Chondrocyte (in vitro differentiated cells): Measurements from ENCODE around the gene NRXN3. TPM values are rescaled to one million over a fixed set of nuclear protein-coding genes. Genes with fewer than 3 reads are reported as not detected.

Source experiments
- DNase-seq: peaks from one replicate; pipeline ENCODE4 v3.0.0; 2021; ENCODE audit warnings: mixed read lengths, low spot score
- H3K27ac Mint-ChIP-seq: one replicate; pipeline ENCODE4 v1.8.0; 2021; ENCODE audit warnings: mild to moderate bottlenecking, moderate library complexity, mixed read lengths; ENCODE audit not compliant: unreplicated experiment
- H3K27me3 Mint-ChIP-seq: 2 replicates; pipeline ENCODE4 v1.8.0; 2021; ENCODE audit warnings: low read depth, mixed read lengths
- H3K36me3 Mint-ChIP-seq: 2 replicates; pipeline ENCODE4 v1.8.0; 2021; ENCODE audit warnings: low read depth, mixed read lengths
- H3K4me1 Mint-ChIP-seq: 2 replicates; pipeline ENCODE4 v1.8.0; 2021; ENCODE audit warnings: low read depth, mild to moderate bottlenecking, mixed read lengths
- H3K4me3 Mint-ChIP-seq: one replicate; pipeline ENCODE4 v1.8.0; 2021; ENCODE audit warnings: mild to moderate bottlenecking, moderate library complexity, mixed read lengths; ENCODE audit not compliant: unreplicated experiment
- H3K9me3 Mint-ChIP-seq: 2 replicates; pipeline ENCODE4 v1.8.0; 2021; ENCODE audit warnings: low read depth, mixed read lengths
- CTCF ChIP-seq: fragments of 200-600 bp; sonication (generic); IDR thresholded peaks from 2 replicates; pipeline ENCODE4 v1.5.0; 2021; ENCODE audit warnings: antibody characterized with exemption, mild to moderate bottlenecking, moderate library complexity
- total RNA-seq: library from RNA; stranded (reverse); gene quantifications from 3 replicates; pipeline ENCODE4 v1.2.1, GENCODE V29; 2021

Gene NRXN3
- total RNA-seq, 1 donor from 2014 or later, result 7.9 TPM

DNA sequence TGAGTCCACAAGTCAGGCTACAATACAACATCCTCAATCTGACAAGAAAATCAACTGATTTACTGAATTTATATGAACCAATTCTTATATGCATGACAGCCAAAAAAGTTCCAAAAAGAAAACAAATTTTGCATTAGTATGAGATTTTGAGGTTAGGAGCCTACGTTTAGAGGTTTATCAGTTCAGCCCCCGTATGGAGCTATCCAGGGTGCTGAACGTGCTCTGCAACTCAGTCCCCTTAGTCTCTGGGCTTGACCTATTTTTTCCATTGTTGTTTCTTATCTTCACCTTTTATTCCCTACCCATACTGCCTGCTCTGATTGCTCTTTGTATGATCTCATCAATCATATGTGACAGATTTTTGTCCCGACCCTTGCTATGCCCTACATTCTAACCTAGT, 693.0 kb downstream of the NRXN3 start:
- Mint-ChIP-seq H3K36me3 (no peaks in the 10 kb centered on the region), H3K4me3 (no peak overlapping the region), H3K27ac (no peak overlapping the region), H3K4me1 (no peaks in the 10 kb centered on the region), H3K9me3 (no peaks in the 10 kb centered on the region), H3K27me3 (peaks cover 5% of the 10 kb centered on the region)
- DNase-seq, result no peak
- no peak for TF ChIP-seq CTCF

DNA sequence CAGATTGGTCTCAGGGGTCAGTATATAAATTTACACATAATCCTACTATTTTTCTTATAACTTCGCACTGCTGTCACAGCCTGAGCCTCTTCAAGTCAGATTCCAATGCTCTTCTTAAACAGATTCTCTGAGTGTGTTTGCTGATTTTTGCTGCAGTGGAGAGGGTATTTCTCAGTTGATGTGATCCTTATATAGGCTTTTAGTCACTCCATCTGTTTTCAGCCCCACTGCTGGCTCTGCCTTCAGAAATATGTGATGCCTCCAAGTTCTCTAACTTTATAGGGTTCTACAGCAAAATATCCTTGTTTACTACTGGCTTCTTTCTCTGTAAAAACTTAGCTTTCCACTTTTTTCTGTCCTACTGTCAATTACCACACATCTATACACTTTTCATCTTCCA, 702.7 kb downstream of the NRXN3 start:
- H3K27me3 Mint-ChIP-seq, result peaks cover 12% of the 10 kb centered on the region
- H3K9me3 Mint-ChIP-seq, result no peaks in the 10 kb centered on the region

GRCh38 chr14:78873581-78873980, 703.4 kb downstream of the NRXN3 start:
- no peaks in the 10 kb centered on the region for H3K9me3 Mint-ChIP-seq
- TF ChIP-seq CTCF, result no peak
- peaks cover 12% of the 10 kb centered on the region for H3K27me3 Mint-ChIP-seq

More for the DNA sequence above, 702.7 kb downstream of the NRXN3 start:
- no peaks in the 10 kb centered on the region for H3K4me1 Mint-ChIP-seq
- no peak for DNase-seq
- TF ChIP-seq CTCF, result no peak
- H3K4me3 Mint-ChIP-seq, result no peak overlapping the region
- H3K36me3 Mint-ChIP-seq, result no peaks in the 10 kb centered on the region
- no peak overlapping the region for H3K27ac Mint-ChIP-seq

DNA sequence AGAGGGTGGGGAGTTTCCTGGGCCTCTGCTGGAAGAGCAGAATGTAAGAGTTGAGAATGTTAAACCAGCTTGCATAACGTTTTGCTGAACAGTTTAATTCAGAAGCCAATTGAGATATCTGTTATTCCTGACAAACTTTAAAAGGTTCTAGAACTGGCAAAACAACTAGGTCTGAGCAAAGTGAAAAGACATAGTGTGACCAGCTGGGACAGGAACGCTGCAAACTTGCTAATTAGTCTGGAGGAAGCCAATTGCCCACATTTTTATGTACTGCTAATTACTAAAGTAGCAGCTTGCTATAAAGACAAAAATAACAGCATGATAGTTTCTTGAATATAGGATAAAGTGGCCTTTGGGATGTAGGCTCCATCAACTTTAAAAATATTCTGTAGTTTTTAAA, 704.9 kb downstream of the NRXN3 start:
- H3K4me3 Mint-ChIP-seq, result no peak overlapping the region
- TF ChIP-seq CTCF, result no peak
- no peak for DNase-seq
- H3K36me3 Mint-ChIP-seq, result no peaks in the 10 kb centered on the region
- no peaks in the 10 kb centered on the region for H3K4me1 Mint-ChIP-seq
- no peak overlapping the region for H3K27ac Mint-ChIP-seq
- peaks cover 14% of the 10 kb centered on the region for H3K27me3 Mint-ChIP-seq
- H3K9me3 Mint-ChIP-seq, result no peaks in the 10 kb centered on the region

More at GRCh38 chr14:78873581-78873980, 703.4 kb downstream of the NRXN3 start:
- Mint-ChIP-seq H3K4me1 (no peaks in the 10 kb centered on the region), H3K27ac (no peak overlapping the region), H3K4me3 (no peak overlapping the region), H3K36me3 (no peaks in the 10 kb centered on the region)
- DNase-seq, result no peak

- Mint-ChIP-seq H3K27ac (no peak overlapping the region), H3K4me1 (no peaks in the 10 kb centered on the region), H3K36me3 (no peaks in the 10 kb centered on the region), H3K27me3 (peaks cover 23% of the 10 kb centered on the region), H3K4me3 (no peak overlapping the region), H3K9me3 (peaks cover 3% of the 10 kb centered on the region)
- no peak for TF ChIP-seq CTCF
- no peak for DNase-seq
Observed at GRCh38 chr14:78885884-78886283, 715.7 kb downstream of the NRXN3 start.
